ENCODE results near the gene ATN1. TPM values are rescaled to one million over a fixed set of nuclear protein-coding genes. Genes with fewer than 3 reads are reported as not detected.

Gene ATN1
- total RNA-seq, 4 donors from 2014 or later = 11.5 to 31.5 (median 26.5) TPM

DNA sequence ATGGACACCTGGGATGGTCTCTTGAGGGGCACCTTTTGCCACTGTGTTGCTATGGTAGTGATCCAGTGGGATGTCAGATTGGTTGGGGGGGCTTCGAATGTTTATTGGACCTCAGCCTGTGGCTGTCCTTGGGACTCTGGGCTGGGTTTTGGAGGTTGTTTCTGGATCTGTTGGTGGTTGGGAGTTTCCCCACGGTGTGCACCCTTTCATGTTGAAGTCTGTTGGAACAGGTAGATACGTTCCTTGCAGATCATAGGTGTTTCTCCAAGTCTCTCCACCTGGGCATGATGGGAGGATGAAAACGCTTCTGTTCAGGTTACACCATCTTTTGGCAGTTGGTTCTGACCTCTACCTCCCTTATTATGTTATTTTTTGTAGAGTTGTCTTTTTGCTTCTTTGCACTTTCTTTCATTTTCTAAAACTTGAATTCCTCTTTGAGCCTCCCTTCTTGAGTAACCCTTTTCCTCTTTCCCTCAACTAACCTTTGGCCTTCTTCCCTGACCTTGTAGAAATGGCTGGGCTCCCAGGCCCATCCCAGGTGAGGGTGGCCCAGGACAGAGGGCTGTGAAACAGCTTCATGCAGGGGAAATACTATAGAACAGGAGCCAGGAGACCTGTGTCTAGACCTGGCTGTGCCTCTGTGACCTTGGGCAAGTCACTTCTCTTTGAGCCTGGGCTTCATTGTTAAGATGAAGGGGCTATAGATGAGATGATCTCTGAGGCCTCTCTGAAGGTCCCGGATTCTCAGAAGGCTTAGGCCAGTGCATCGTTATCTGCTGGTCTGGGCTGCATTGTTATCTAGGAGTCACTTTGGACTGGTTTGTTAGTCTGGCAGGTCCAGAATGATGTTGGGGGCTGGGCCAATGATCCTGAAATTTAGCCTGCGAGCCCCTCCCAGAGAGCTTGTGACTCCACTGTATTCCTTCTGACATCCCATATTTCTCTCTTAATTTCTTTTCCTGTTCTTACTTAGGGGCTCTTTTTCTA is 2.0 kb downstream of the ATN1 start:
- H3K4me3 ChIP-seq = peak overlapping the region; percentile 68 to 84 (median 76)
- DNase-seq (no peak), ATAC-seq (no peak)
- no peaks in the 10 kb centered on the region for H3K36me3 ChIP-seq
- intact Hi-C loops (cut with DNase I; ENCODE audit: low total_unique reads) (no loop called here), in situ Hi-C loops (cut with MboI; ENCODE audit: low sequenced_read_pairs in 4 of 4) (loop anchor here in 2 of 4 donors (10.0 to 25.0 kb wide), 2 partner anchors 183 to 185 kb away; partner anchors contain the start of gene C1RL (in 1 of the 2))
- no peaks in the 10 kb centered on the region for H3K27me3 ChIP-seq
- H3K27ac ChIP-seq = peak overlapping the region; percentile 88 to 98 (median 95)
- H3K4me1 ChIP-seq = peaks cover 52 to 58% of the 10 kb centered on the region in 2 donors
- TF ChIP-seq CTCF (IDR thresholded peaks at IDR 0.05 in 4 of 5, conservative IDR thresholded peaks at IDR 0.05 in 1 of 5) = no peak
- no peak for TF ChIP-seq POLR2A (IDR thresholded peaks at IDR 0.05)
- H3K9me3 ChIP-seq = no peaks in the 10 kb centered on the region

DNA sequence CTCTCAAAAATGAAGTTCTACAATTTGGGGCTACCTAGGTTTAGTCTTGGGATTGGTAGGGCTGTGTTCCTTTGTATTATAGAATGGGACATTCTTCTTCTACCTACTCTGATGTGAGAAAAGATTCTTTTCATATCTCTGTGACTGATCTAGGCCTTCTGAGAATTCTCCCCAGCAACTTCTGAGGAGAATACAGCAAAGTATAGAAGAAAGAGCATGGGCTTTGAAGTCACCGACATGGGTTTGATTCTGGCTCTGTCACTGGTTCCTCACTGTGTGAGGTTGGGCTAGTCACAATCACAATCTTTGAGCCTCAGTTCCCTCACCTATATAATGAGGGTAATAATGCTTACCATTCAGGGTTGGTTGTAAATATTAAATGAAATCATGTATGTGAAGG is 5.0 kb downstream of the ATN1 start:
- in situ Hi-C loops (cut with MboI; ENCODE audit: low sequenced_read_pairs in 4 of 4) (loop anchor here in 1 of 4 donors (25.0 kb wide), 1 partner anchor 180 kb away; the partner anchor contains the start of gene C1RL), intact Hi-C loops (cut with DNase I; ENCODE audit: low total_unique reads) (no loop called here)
- DNase-seq = no peak
- Histone ChIP-seq H3K27ac (peak overlapping the region; percentile 57 to 96 (median 81)), H3K4me1 (peaks cover 40 to 41% of the 10 kb centered on the region in 2 donors), H3K4me3 (no peak overlapping the region), H3K27me3 (no peaks in the 10 kb centered on the region), H3K9me3 (no peaks in the 10 kb centered on the region), H3K36me3 (peaks cover 0 to 16% of the 10 kb centered on the region in 2 donors)
- ATAC-seq = no peak
- no peak for TF ChIP-seq CTCF (IDR thresholded peaks at IDR 0.05 in 4 of 5, conservative IDR thresholded peaks at IDR 0.05 in 1 of 5)
- TF ChIP-seq POLR2A (IDR thresholded peaks at IDR 0.05) = no peak

DNA sequence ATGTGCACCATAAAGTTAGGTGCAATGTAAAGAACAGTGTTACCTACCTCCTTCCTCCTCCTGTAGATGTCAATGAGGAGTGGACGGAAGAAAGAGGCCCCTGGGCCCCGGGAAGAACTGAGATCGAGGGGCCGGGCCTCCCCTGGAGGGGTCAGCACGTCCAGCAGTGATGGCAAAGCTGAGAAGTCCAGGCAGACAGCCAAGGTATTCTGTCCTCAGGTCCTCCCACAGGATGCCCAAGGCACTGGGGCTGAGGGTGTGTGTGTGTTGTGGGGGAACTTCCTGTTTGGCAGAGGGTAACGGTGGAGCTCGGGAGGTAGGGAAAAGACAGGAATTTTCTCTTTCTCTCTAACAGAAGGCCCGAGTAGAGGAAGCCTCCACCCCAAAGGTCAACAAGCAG is 6.4 kb downstream of the ATN1 start:
- in situ Hi-C loops (cut with MboI; ENCODE audit: low sequenced_read_pairs in 4 of 4) = loop anchor here in 1 of 4 donors (25.0 kb wide), 1 partner anchor 178 kb away; the partner anchor contains the start of gene C1RL
- Histone ChIP-seq H3K9me3 (no peaks in the 10 kb centered on the region), H3K27me3 (no peaks in the 10 kb centered on the region), H3K36me3 (peaks cover 0 to 16% of the 10 kb centered on the region in 2 donors), H3K4me1 (peaks cover 41 to 49% of the 10 kb centered on the region in 2 donors), H3K4me3 (no peak overlapping the region), H3K27ac (peak overlapping the region; percentile 57 to 96 (median 81))
- ATAC-seq (no peak), DNase-seq (no peak)
- intact Hi-C loops (cut with DNase I; ENCODE audit: low total_unique reads) = no loop called here
- TF ChIP-seq CTCF (IDR thresholded peaks at IDR 0.05 in 4 of 5, conservative IDR thresholded peaks at IDR 0.05 in 1 of 5) (no peak), POLR2A (IDR thresholded peaks at IDR 0.05) (no peak)

GRCh38 chr12:6935371-6936193 is 7.8 kb downstream of the ATN1 start:
- Histone ChIP-seq H3K27me3 (no peaks in the 10 kb centered on the region), H3K4me3 (no peak overlapping the region), H3K27ac (peak overlapping the region; percentile 57 to 96 (median 81)), H3K9me3 (no peaks in the 10 kb centered on the region), H3K4me1 (peaks cover 28 to 41% of the 10 kb centered on the region in 2 donors), H3K36me3 (peaks cover 0 to 16% of the 10 kb centered on the region in 2 donors)
- ATAC-seq (no peak), DNase-seq (no peak)
- intact Hi-C loops (cut with DNase I; ENCODE audit: low total_unique reads) = no loop called here
- TF ChIP-seq CTCF (IDR thresholded peaks at IDR 0.05 in 4 of 5, conservative IDR thresholded peaks at IDR 0.05 in 1 of 5) (no peak), POLR2A (IDR thresholded peaks at IDR 0.05) (no peak)
- in situ Hi-C loops (cut with MboI; ENCODE audit: low sequenced_read_pairs in 4 of 4) = loop anchor here in 1 of 4 donors (25.0 kb wide), 1 partner anchor 177 kb away; the partner anchor contains the start of gene C1RL
